Skin epidermis (tissue), 12 donors: ENCODE measurements around the gene ZHX3.
"Not testable (repeated sequence)": the region's sequence is repeated elsewhere in the genome, so short reads cannot be mapped to it uniquely, and the experiment has no call there.

Experiments used
- H3K27ac ChIP-seq, 21 experiments: fragments of 200-600 bp; sonication (generic) in 11 of 21; one replicate each; pipeline ENCODE4 v1.5.0; 2020; ENCODE audit warnings: mild to moderate bottlenecking in 3 of 21, inconsistent platforms in 2 of 21, moderate library complexity in 2 of 21
- H3K4me3 ChIP-seq, 7 experiments: fragments of 200-600 bp; sonication (generic) in 2 of 7; one replicate each; pipeline ENCODE4 v1.5.0; 2020; ENCODE audit warnings: inconsistent platforms in 2 of 7, mild to moderate bottlenecking in 2 of 7, moderate library complexity in 1 of 7

The ZHX3 gene

GRCh38 chr20:41136680-41137613 lies 180.6 kb downstream of the ZHX3 start, which contains the start of gene PLCG1:
TSS of gene PLCG1 (plus strand) at chr20:41137543. CDS start at chr20:41137642, 99 bp downstream.
- peak within 1 kb of the TSS; percentile 67 to 94 (median 84) for H3K4me3 ChIP-seq
- peak within 1 kb of the TSS; percentile 83 to 97 (median 95) for H3K27ac ChIP-seq

GRCh38 chr20:41135888-41136679 lies 181.4 kb downstream of the ZHX3 start:
- Histone ChIP-seq H3K4me3 (peak overlapping the region; percentile 67 to 94 (median 84)), H3K27ac (peak overlapping the region in 19 of 21 experiments; percentile 91 to 97 (median 96))

GRCh38 chr20:41135187-41135887 lies 182.2 kb downstream of the ZHX3 start:
- Histone ChIP-seq H3K27ac (peak overlapping the region in 17 of 21 experiments; percentile 1 to 97 (median 67)), H3K4me3 (no peak overlapping the region)

- H3K4me3 ChIP-seq = no peak overlapping the region
- H3K27ac ChIP-seq = peak overlapping the region in 19 of 21 experiments; percentile 1 to 97 (median 59)
These were observed 183.0 kb downstream of the ZHX3 start for GRCh38 chr20:41134362-41135186.

GRCh38 chr20:41133709-41134361 lies 183.7 kb downstream of the ZHX3 start:
- Histone ChIP-seq H3K4me3 (no peak overlapping the region), H3K27ac (peak overlapping the region in 15 of 21 experiments; percentile 1 to 97 (median 67))

- not testable (repeated sequence) for H3K4me3 ChIP-seq
- H3K27ac ChIP-seq = peak overlapping the region in 1 of 21 experiments; percentile 21
These were observed 185.1 kb downstream of the ZHX3 start for GRCh38 chr20:41132388-41132775.

GRCh38 chr20:41131594-41132387 lies 185.7 kb downstream of the ZHX3 start:
- Histone ChIP-seq H3K27ac (peak overlapping the region in 3 of 21 experiments; percentile 3 to 24 (median 21)), H3K4me3 (no peak overlapping the region)
